Measurements from ENCODE around the gene GNMT.
"Not testable (repeated sequence)": the region's sequence is repeated elsewhere in the genome, so short reads cannot be mapped to it uniquely, and the experiment has no call there.

Gene GNMT

GRCh38 chr6:42978839-42979522, 18.4 kb downstream of the GNMT start, which contains the start of gene PEX6:
Gene PEX6, minus strand, starts transcription at chr6:42979181. Its CDS starts 31 bp downstream, at chr6:42979150.
- DNase-seq = peak; percentile 96

GRCh38 chr6:42979523-42980177, 19.1 kb downstream of the GNMT start:
- no peak for DNase-seq

- no peak for DNase-seq
These were observed 21.3 kb downstream of the GNMT start for GRCh38 chr6:42981836-42982235.

GRCh38 chr6:42984001-42984923, 23.7 kb downstream of the GNMT start, which contains the start of gene PPP2R5D:
Gene PPP2R5D, plus strand, starts transcription at chr6:42984570. Its CDS starts 108 bp downstream, at chr6:42984678.
- DNase-seq = peak; percentile 98

- peak; percentile 23 for DNase-seq
These were observed 24.4 kb downstream of the GNMT start for GRCh38 chr6:42984924-42985475.

- DNase-seq = no peak
These were observed 27.2 kb downstream of the GNMT start for GRCh38 chr6:42987533-42988451.

- no peak for DNase-seq
These were observed 28.0 kb downstream of the GNMT start for GRCh38 chr6:42988486-42989020.

GRCh38 chr6:42989923-42990322, 29.4 kb downstream of the GNMT start:
- no peak for DNase-seq

- DNase-seq = no peak
These were observed 32.9 kb downstream of the GNMT start for GRCh38 chr6:42993445-42993844.

- DNase-seq = no peak
These were observed 36.0 kb downstream of the GNMT start for GRCh38 chr6:42996513-42996912.

- DNase-seq = not testable (repeated sequence)
These were observed 37.7 kb downstream of the GNMT start for GRCh38 chr6:42998205-42998604.

- no peak for DNase-seq
These were observed 41.3 kb downstream of the GNMT start for GRCh38 chr6:43001843-43002242.

- no peak for DNase-seq
These were observed 45.3 kb downstream of the GNMT start for GRCh38 chr6:43005844-43006243.

GRCh38 chr6:43006251-43006650, 45.7 kb downstream of the GNMT start:
- no peak for DNase-seq

- DNase-seq = no peak
These were observed 46.6 kb downstream of the GNMT start for GRCh38 chr6:43007126-43007525.

GRCh38 chr6:43009124-43009523, 48.6 kb downstream of the GNMT start:
- peak; percentile 53 for DNase-seq

GRCh38 chr6:43011207-43011606, 50.7 kb downstream of the GNMT start:
- no peak for DNase-seq

- DNase-seq = no peak
These were observed 51.8 kb downstream of the GNMT start for GRCh38 chr6:43012364-43012763.

GRCh38 chr6:43013097-43013842, 52.7 kb downstream of the GNMT start:
- DNase-seq = no peak
